Renal cortical epithelial cell (primary cell): ENCODE measurements around the gene NFATC2. TPM values are rescaled to one million over a fixed set of nuclear protein-coding genes. Genes with fewer than 3 reads are reported as not detected.
"Not testable (repeated sequence)": the region's sequence is repeated elsewhere in the genome, so short reads cannot be mapped to it uniquely, and the experiment has no call there.

Experiments
- DNase-seq: peaks from one replicate; pipeline ENCODE4 v3.0.0-alpha.2; 2011; ENCODE audit warnings: low read depth
- total RNA-seq: library from RNA; depleted of rRNA; stranded (reverse); fragments of >200 nt; gene quantifications from 2 replicates; pipeline ENCODE4 v1.2.3, GENCODE V29; 2014

NFATC2 gene
- total RNA-seq, 1 donor from 2014 or later: under 0.01 TPM

GRCh38 chr20:51356871-51357270 lies 185.6 kb downstream of the NFATC2 start:
- no peak for DNase-seq

DNA sequence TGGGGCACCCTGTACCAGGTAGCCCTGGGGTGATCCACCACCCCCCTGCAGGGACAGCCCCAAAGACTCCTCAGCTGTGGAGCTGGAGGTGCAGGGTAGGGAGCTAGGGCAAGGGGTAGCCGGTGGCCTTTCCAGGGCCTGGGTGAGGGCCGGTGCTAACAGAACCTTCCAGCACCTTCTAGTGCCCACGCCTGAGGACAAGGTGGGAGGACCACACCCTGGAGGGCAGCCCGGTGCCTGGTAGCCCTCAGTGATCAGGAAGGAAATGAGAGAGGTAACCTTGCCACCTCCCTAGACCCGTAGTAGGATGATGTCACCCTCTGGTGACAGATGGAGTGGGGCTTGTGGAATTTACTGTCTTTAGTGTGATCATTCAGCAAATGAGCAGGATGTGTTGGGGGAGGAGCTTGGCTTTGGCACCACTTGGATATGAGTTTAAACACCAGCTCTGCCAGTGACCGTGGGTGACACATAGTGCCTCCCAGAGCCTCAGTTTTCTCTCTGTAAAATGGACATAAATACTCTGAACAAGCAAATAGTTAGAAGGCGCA lies 187.7 kb downstream of the NFATC2 start:
- peak; percentile 51 for DNase-seq

GRCh38 chr20:51354191-51354768 lies 188.2 kb downstream of the NFATC2 start:
- peak; percentile 65 for DNase-seq

DNA sequence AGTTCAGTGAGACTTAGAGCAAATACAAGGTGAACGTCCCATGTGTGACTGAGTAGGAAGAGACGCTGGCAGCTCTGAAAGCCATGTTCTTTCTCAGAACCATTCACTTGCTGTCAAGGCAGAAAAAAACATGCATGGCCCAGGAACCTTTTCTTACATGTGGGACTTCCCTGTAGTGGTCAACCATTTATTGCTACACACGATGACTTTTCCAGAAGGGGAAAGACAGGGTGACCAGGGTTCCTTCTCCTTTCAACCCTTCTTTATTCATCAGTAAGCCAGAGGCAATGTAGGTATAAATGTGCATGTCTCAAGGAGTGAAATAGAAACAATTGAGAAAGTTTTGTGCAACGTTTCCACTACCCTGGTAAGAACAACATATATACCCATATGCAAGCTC lies 189.0 kb downstream of the NFATC2 start:
- DNase-seq: no peak

DNA sequence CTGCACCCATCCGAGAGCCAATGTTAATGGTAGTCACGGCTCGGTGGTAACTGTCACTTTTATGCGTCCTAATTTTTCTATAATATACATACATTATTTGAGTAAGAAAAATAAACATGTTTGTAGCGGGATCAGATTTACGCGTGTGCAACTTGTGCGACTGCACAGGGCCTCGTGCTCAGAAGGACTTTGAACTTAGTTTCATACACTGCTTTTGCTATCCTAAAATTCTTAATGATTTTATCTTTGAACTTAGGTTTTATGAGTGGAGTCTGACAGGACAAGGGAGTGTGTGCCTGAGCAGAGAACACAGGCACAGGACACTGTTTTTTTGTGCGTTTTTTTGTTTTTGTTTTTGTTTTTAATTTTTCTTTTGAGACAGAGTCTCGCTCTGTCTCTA lies 189.7 kb downstream of the NFATC2 start:
- DNase-seq: no peak

GRCh38 chr20:51350941-51351631 lies 191.4 kb downstream of the NFATC2 start:
- peak; percentile 42 for DNase-seq

- no peak for DNase-seq
Observed at GRCh38 chr20:51348876-51349275, 193.6 kb downstream of the NFATC2 start.

DNA sequence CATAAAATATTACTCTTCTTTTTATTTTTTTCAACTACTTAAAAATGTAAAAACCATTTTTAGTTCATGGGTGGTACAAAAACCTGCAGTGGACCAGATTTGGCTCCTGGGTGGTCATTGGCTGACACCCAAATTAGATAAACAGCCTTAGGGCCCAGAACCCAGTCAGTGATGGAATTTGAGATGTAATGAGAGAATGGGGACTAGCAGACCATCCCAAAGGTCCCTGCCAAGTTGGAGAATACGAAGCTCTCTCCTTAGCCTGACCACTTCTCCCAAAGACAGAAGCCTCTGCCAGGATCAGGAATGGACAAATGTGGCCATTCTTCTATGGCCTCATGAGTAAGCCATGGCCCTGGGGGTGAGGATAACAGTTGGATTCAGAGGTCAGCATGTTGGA lies 194.7 kb downstream of the NFATC2 start:
- no peak for DNase-seq

DNA sequence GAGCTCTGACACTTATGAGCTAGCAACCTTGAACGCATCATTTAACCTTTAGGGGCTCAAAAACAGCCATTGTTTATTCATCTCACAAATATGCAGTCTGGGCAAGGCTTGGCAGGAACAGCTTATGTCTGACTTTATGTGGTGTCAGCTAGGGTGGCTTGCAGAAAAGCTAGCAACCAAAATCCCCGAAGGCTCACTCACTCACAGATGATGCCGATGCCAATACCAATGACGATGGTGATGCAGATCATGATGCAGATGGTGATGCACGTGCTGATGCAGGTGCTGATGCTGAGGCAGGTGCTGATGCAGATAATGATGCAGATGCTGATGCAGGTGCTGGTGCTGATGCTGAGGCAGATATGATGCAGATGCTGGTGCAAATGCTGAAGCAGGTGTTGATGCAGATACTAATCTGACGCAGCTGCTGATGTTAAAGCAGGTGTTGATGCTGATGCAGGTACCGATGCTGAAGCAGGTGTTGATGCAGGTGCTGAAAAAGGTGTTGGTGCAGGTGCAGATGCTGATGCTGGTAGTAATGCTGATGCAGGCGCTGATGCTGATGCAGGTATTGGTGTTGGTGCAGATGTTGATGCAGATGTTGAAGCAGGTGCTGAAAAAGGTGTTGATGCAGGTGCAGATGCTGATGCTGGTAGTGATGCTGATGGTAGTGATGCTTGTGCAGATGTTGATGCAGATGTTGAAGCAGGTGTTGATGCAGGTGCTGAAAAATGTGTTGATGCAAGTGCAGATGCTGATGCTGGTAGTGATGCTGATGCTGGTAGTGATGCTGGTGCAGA lies 195.6 kb downstream of the NFATC2 start:
- DNase-seq: no peak

- no peak for DNase-seq
Observed at GRCh38 chr20:51345601-51346101, 196.9 kb downstream of the NFATC2 start.

- not testable (repeated sequence) for DNase-seq
Observed at GRCh38 chr20:51343802-51344201, 198.7 kb downstream of the NFATC2 start.

DNA sequence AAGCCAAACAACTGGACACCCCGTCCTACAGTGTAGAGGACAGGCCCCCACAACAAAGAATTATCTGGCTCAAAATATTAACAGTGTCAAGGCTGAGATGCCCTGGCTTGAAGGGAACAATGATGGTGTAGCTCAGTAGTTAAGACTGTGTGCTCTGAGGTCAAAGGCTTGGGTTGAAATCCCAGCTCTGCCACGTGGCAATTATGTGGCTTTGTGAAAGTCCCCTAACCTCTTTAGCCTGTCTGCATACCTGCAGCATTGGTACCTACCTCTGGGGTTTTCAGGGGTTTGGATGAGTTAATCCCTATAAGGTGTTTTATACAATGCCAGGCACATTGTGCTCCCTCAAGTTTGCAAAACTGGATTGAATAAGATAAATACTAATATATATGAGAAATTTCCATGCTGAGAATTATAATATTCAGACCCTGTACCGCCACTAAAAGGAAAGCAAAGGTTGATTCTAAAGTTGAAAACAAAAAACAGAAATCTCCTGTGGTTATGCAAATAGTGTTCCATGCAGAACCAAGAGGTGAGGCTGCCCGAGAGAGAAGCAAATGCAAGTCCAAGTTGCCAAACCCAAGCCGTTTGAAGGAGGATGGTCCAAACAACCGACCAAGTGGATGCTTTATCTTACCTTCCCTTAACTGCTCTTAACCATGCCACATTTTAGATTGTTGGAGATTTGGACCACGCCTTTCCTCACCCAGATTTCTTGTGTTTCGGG lies 199.8 kb downstream of the NFATC2 start:
- DNase-seq: no peak

GRCh38 chr20:51341581-51341980 lies 200.9 kb downstream of the NFATC2 start:
- no peak for DNase-seq

DNA sequence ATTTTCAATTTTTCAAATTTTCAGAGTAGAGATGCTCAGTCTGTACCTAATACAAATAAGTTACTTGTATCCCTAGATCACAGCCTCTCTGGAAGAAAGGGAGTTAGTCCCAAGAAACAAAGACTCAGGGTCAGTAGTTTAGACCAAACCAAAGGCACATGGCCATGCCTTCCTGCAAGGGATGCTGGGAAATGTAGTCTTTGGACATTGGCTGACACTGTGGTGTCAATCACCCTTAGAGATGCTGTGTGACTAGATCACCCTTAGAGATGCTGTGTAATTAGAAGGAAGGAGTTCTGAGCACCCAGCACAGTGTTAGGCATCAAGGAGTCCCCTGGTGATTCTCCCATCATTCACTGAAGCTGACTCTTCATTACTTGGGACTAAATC lies 202.1 kb downstream of the NFATC2 start:
- DNase-seq: no peak

- DNase-seq: peak; percentile 44
Observed at GRCh38 chr20:51339721-51340450, 202.6 kb downstream of the NFATC2 start.

GRCh38 chr20:51338692-51339440 lies 203.7 kb downstream of the NFATC2 start:
- no peak for DNase-seq

- no peak for DNase-seq
Observed at GRCh38 chr20:51337126-51337805, 205.3 kb downstream of the NFATC2 start.
